GM18511 (cell line): Measurements from ENCODE around the gene DLX1.
"Not testable (repeated sequence)": the region's sequence is repeated elsewhere in the genome, so short reads cannot be mapped to it uniquely, and the experiment has no call there.

Experiments used
- ATAC-seq: cut with Tn5 transposase; IDR thresholded peaks from one replicate; pipeline ENCODE4 v1.9.1; 2021; ENCODE audit warnings: mild to moderate bottlenecking, moderate library complexity; ENCODE audit not compliant: unreplicated experiment

The DLX1 gene

GRCh38 chr2:172109256-172109987 lies 24.1 kb downstream of the DLX1 start:
- ATAC-seq: no peak

GRCh38 chr2:172109988-172110811 lies 24.9 kb downstream of the DLX1 start:
- ATAC-seq: no peak

DNA sequence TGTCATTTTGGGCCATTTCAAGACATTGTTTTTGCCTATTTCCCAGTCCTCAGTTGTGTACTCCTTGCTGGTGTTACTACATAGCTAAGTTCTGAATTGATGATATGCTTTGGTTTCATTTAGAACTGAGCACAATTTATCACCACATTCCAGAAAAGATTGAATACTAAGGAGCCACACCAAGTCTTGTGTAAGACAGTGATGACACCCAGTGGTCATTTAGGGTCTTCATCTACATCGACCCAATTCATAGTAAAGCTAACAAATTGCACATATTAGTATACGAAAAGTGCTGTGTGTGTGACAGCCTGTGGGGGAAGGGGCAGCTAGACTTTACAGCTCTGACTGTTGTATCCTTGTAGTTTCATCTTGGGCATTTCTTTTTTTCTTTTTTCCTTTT lies 28.3 kb downstream of the DLX1 start:
- ATAC-seq: no peak

GRCh38 chr2:172114176-172114575 lies 28.9 kb downstream of the DLX1 start:
- not testable (repeated sequence) for ATAC-seq

- ATAC-seq: no peak
Measured at GRCh38 chr2:172114579-172114978, 29.3 kb downstream of the DLX1 start.

DNA sequence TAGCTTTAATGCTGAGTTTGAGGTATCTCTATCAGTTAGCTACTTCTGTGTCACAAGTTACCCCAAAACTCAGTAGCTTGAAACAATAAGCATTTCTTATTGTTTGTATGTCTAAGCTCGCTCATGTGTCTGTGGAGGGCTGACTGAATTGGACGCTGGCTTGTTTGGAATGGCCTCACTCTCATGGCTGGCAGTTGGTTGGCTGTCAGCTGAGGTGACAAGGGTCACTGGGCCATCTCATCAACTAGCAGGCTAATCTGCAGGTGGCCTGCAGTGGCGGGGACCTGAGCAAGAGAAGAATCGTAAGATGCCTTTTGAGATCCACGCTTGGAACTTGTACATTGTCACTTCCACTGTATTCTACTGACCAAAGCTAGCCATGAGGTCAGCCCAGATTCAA lies 30.8 kb downstream of the DLX1 start:
- ATAC-seq: no peak

DNA sequence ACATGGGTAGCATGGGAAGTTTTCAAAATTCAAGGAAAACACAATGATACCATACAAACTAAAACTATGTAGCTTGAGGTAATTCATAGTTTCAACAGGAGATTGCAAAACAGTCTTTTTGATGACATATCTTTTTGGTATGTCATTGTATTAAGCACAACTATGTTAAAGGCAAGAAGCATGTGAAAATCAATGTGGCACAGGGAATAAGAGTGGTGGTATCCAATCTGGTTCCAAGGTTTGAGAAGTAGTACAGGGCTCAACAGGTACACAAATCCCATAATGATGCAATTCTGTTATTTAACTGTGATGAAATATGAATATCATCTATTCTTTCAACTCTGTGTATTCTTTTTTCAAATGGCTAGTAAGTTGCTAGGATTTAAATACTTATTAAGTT lies 33.8 kb downstream of the DLX1 start:
- no peak for ATAC-seq

- no peak for ATAC-seq
Measured at GRCh38 chr2:172120118-172120517, 34.8 kb downstream of the DLX1 start.

- no peak for ATAC-seq
Measured at GRCh38 chr2:172128484-172128883, 43.2 kb downstream of the DLX1 start.

- ATAC-seq: no peak
Measured at GRCh38 chr2:172129404-172129803, 44.1 kb downstream of the DLX1 start.

- no peak for ATAC-seq
Measured at GRCh38 chr2:172131713-172132555, 46.6 kb downstream of the DLX1 start.

DNA sequence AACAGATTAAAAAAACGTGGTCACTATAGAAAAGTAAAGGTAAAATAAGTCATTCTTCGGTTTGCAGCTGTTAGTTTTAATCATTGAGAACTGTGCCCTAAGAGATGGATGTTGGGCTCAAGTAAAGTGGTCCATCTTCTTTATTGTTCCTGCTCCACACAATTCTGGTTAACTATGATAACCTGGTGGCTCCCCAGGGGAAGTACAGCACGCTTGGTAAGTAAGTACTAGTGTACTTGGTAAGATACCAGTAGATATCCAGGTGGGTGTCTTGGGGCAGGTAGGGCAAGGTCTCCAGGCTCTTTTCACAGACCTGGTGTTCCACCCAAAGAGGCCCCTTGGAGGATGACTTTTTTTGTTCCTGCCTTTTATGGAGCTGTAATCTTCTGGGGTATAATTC lies 49.0 kb downstream of the DLX1 start:
- ATAC-seq: no peak

DNA sequence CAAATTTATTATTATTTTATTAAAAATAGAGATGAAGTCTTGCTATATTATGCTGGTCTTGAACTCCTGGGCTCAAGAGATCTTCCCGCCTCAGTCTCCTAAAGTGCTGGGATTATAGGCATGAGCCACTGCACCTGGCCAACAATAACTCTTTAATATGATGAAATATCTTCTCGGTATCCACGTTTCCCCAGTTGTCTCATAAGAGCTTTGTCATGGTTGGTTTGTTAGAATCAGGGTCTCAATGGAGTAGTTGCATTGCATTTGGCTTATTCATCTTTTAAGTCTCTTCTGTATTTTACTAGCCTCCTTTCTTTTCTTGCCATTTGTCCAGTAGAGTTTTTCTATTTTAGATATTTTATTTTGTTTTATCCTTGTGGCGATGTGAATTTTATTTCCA lies 50.1 kb downstream of the DLX1 start:
- no peak for ATAC-seq

- no peak for ATAC-seq
Measured at GRCh38 chr2:172137109-172137508, 51.8 kb downstream of the DLX1 start.

GRCh38 chr2:172137943-172138342 lies 52.6 kb downstream of the DLX1 start:
- ATAC-seq: no peak

GRCh38 chr2:172138727-172139126 lies 53.4 kb downstream of the DLX1 start:
- ATAC-seq: not testable (repeated sequence)
